GM23248 (cell line): ENCODE measurements around the gene URAD.

Experiments
- EZH2 ChIP-seq: fragments of 200-600 bp; sonication (generic); IDR thresholded peaks from 2 replicates; pipeline ENCODE4 v1.6.1; 2018; ENCODE audit warnings: antibody characterized with exemption, mild to moderate bottlenecking; ENCODE audit not compliant: insufficient read depth, poor library complexity, severe bottlenecking
- EZH2phosphoT487 ChIP-seq: fragments of 200-600 bp; sonication (generic); IDR thresholded peaks from 2 replicates; pipeline ENCODE4 v1.6.1; 2018; ENCODE audit warnings: antibody characterized with exemption, moderate library complexity, mild to moderate bottlenecking, low read depth; ENCODE audit not compliant: insufficient read depth

DNA sequence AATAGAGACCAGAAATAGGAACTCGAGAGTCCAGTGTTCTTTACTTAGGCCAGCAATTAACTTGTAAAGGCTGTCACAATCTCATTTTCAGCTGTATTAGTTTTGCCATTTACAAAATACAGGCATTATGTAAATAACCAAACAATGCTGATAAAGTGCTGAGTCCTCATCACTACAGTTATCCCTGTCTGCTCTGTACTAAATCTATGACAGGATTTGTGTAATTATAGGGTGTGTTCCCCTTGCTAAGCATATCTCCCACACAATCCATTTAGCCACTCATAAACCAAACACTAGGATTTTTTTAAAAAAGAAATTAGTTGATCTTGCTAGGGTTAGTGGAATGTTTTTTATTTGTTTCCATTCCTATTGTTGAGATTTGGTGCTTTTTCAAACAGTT, 45.5 kb downstream of the URAD start:
- no peak for TF ChIP-seq EZH2
- TF ChIP-seq EZH2phosphoT487: no peak
